ENCODE results near the gene ABCE1.

The ABCE1 gene

DNA sequence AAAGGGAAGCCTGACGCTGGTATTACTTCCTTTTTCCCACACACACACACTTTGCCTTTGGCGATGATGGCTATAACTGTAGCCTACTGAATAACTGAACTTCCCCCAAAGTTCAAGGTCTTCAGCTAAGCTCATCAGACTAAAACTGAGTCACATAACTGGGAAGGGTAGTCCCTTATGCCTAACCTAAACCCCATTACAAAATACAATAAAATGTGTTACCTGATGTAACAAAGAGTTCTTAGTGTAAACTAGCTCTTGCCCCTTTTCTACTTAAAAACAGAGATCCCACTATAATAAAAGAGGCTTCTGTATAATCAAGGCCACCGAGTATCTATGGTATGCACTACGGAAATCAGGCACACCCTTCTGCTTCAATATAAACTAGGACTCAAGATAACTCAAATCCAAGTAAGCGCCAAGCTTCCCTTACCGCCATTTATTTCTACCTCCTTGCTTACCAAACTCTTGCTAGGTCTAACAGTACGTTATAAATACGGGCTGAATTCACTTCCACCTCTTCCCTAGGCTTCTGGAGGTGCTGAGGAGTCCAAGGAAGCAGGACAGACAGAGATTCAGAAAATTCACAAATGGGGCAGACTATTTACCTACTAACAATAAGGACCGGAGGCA lies 79.9 kb downstream of the ABCE1 start:
- no peak for DNase-seq

DNA sequence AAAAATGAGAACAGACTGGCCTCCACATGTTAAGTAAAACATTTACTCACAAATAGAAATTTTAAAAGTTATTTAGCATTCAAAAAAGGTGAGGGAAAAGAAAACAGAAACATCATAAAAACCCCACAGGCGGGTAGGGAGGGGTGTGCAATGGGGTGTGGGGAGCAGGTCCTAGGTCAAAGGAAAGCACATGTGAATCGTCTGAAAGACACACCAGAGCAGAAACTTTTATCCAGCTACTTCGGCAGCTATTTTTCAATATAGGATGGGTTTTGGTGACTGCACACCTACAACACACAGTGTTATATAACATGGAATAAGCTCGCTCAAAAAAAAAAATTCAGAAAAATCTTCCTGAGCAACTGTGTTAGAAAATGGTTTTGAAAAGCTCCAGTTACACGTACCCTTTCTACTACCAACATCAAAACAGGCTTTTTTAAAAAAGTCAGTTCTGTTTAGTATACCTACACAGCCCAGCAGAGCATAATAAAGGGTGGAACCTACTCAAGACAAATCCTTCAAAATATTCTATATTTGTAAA lies 80.7 kb downstream of the ABCE1 start:
- no peak for DNase-seq
